Parathyroid adenoma (tissue), 2 donors: Measurements from ENCODE around the gene LHFPL6.

Source experiments
- H2AFZ ChIP-seq: fragments of 300-600 bp; sonication (generic); one replicate; pipeline ENCODE4 v1.7.0; 2017; ENCODE audit warnings: antibody characterized with exemption, mild to moderate bottlenecking
- H3K27ac ChIP-seq: fragments of 300-600 bp; sonication (generic); one replicate; pipeline ENCODE4 v1.7.0; 2017
- H3K27me3 ChIP-seq: fragments of 300-600 bp; sonication (generic); one replicate; pipeline ENCODE4 v1.7.0; 2017; ENCODE audit warnings: low read length; ENCODE audit not compliant: control insufficient read depth, insufficient read depth
- H3K36me3 ChIP-seq: fragments of 300-600 bp; sonication (generic); one replicate; pipeline ENCODE4 v1.7.0; 2017; ENCODE audit warnings: low read length; ENCODE audit not compliant: control insufficient read depth, insufficient read depth
- H3K4me1 ChIP-seq: fragments of 300-600 bp; sonication (generic); one replicate; pipeline ENCODE4 v1.7.0; 2017; ENCODE audit warnings: control low read depth
- H3K4me2 ChIP-seq: fragments of 300-600 bp; sonication (generic); one replicate; pipeline ENCODE4 v1.7.0; 2017; ENCODE audit warnings: low read length
- H3K4me3 ChIP-seq: fragments of 300-600 bp; sonication (generic); one replicate; pipeline ENCODE4 v1.7.0; 2017; ENCODE audit warnings: low read depth, low read length
- H3K79me2 ChIP-seq: fragments of 300-600 bp; sonication (generic); one replicate; pipeline ENCODE4 v1.7.0; 2017; ENCODE audit warnings: control low read depth
- H3K9ac ChIP-seq: fragments of 300-600 bp; sonication (generic); one replicate; pipeline ENCODE4 v1.7.0; 2017; ENCODE audit warnings: mild to moderate bottlenecking
- H3K9me3 ChIP-seq: fragments of 300-600 bp; sonication (generic); one replicate; pipeline ENCODE4 v1.7.0; 2017; ENCODE audit warnings: low read length; ENCODE audit not compliant: control insufficient read depth
- TF ChIP-seq, protein P1 (sequence below): fragments of 300-600 bp; sonication (generic); IDR thresholded peaks from one replicate; pipeline ENCODE4 v1.7.0; 2017; ENCODE audit warnings: antibody characterized with exemption, mild to moderate bottlenecking
- donor health status: primary hyperparathyroidism.

LHFPL6 gene

DNA sequence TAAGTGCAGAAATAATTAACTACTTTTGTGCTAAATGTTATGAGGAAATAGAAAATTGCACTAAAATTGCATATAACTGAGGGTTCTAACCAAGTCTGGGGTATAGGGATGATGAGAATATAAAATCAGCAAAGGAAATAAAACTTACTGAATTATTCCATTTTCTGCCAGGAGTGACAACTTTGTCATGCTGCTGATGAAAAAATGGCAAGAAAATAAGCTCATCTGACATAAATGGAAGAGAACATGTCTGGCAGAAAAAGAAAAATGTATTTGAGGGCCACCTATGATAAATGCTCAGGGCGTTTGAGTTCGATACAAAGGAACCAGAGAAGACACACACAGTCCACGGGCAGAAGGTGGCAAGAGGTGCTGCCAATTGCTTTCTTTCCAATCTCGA, 78.2 kb downstream of the LHFPL6 start:
- Histone ChIP-seq H3K4me2 (no peak overlapping the region), H3K27ac (no peak overlapping the region), H3K79me2 (no peaks in the 10 kb centered on the region), H3K9ac (no peak overlapping the region), H3K27me3 (no peaks in the 10 kb centered on the region), H2AFZ (no peak overlapping the region), H3K4me3 (no peak overlapping the region), H3K36me3 (no peaks in the 10 kb centered on the region), H3K4me1 (no peaks in the 10 kb centered on the region), H3K9me3 (no peaks in the 10 kb centered on the region)
- TF ChIP-seq, protein P1, sequence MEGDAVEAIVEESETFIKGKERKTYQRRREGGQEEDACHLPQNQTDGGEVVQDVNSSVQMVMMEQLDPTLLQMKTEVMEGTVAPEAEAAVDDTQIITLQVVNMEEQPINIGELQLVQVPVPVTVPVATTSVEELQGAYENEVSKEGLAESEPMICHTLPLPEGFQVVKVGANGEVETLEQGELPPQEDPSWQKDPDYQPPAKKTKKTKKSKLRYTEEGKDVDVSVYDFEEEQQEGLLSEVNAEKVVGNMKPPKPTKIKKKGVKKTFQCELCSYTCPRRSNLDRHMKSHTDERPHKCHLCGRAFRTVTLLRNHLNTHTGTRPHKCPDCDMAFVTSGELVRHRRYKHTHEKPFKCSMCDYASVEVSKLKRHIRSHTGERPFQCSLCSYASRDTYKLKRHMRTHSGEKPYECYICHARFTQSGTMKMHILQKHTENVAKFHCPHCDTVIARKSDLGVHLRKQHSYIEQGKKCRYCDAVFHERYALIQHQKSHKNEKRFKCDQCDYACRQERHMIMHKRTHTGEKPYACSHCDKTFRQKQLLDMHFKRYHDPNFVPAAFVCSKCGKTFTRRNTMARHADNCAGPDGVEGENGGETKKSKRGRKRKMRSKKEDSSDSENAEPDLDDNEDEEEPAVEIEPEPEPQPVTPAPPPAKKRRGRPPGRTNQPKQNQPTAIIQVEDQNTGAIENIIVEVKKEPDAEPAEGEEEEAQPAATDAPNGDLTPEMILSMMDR: no peak

DNA sequence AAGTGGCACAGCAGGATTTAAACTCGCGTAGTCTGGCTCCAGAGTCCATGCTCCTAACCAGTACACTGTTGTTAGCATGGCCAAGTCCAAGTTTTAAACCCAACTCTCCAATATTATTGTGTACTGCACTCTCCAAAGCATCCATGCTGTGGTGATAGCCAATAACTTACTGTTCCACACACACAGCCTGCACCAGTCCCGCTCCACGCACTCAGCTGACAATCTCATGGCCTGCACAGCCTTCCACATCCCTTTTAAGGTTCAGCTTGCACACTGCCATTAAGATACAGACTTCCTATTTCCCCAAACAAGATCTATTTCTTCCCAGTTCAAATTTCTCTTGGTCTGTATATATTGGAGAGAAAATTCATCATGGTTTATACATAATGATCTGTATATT, 80.7 kb downstream of the LHFPL6 start:
- no peak overlapping the region for H3K27ac ChIP-seq
- no peak overlapping the region for H3K4me2 ChIP-seq
- no peaks in the 10 kb centered on the region for H3K9me3 ChIP-seq
- no peaks in the 10 kb centered on the region for H3K36me3 ChIP-seq
- H3K79me2 ChIP-seq: no peaks in the 10 kb centered on the region
- no peak overlapping the region for H3K4me3 ChIP-seq
- H3K27me3 ChIP-seq: no peaks in the 10 kb centered on the region
- TF ChIP-seq, protein P1: no peak
- no peak overlapping the region for H3K9ac ChIP-seq
- no peaks in the 10 kb centered on the region for H3K4me1 ChIP-seq
- H2AFZ ChIP-seq: no peak overlapping the region

DNA sequence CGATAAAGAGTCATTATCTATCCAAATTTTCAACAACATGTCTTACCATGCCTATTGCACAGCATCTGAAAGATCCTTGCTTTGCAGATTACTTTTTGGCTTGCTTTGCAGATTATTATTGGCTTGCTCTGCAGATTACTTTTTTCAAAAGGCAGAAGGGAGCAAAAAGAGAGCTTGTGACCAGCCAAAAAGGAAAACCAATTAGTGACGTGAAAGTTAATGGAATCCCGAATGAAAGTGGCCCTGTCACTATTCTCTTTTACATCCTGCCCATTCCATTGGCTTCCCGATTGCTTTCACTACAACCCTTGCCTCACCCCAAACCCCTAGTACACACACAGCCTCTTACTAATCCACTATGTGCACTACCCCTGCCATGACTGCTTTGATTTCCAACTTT, 81.3 kb downstream of the LHFPL6 start:
- Histone ChIP-seq H3K27me3 (no peaks in the 10 kb centered on the region), H2AFZ (no peak overlapping the region), H3K79me2 (no peaks in the 10 kb centered on the region), H3K4me2 (no peak overlapping the region), H3K9ac (no peak overlapping the region), H3K4me1 (no peaks in the 10 kb centered on the region), H3K9me3 (no peaks in the 10 kb centered on the region), H3K36me3 (no peaks in the 10 kb centered on the region), H3K4me3 (no peak overlapping the region), H3K27ac (no peak overlapping the region)
- TF ChIP-seq, protein P1: no peak

DNA sequence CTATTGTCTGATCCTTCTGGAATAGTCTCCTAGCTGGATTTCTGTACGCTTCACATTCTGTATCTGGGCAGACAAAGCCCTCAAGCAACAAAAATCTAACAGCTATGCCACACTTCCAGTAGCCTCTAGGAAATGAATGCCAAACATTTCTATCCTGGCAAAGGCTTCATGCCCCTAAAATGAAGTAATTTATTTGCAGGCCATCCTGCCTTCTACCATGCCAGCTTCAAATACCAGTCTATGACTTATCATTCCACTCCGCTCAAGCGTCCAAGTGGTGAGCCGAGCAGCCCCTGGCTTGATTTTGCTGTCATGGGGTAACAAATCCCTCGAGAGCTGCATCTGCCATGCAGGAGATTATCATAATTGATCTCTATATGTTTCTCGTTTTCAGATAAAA, 86.9 kb downstream of the LHFPL6 start:
- Histone ChIP-seq H3K36me3 (no peaks in the 10 kb centered on the region), H3K4me3 (no peak overlapping the region), H3K4me2 (no peak overlapping the region), H3K9ac (no peak overlapping the region), H3K79me2 (no peaks in the 10 kb centered on the region), H3K27ac (no peak overlapping the region), H3K9me3 (no peaks in the 10 kb centered on the region), H3K4me1 (no peaks in the 10 kb centered on the region), H2AFZ (no peak overlapping the region), H3K27me3 (no peaks in the 10 kb centered on the region)
- TF ChIP-seq, protein P1: no peak

DNA sequence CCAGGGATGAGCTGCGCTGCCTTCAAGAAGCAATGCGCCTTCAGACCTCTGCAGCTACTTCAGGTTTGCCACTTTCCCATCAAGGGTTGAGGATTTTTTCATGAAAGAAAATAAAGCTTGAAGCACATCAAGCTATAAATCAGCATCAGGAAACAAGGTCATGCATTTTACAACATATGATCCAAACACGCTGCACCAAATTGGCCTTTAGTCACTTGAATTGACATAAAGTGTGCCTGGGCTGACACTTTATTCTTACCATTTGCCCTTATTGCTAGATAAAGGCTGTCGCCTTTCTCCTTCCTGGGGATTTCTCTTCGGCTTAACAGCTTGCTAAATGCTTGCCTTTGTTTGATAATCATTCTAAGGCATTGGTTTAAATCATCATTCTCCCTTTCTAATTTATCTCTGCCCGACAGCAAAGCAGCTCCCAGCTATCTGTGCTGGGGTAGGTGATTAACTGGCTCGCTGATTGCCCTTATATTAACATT, 87.7 kb downstream of the LHFPL6 start:
- no peak overlapping the region for H2AFZ ChIP-seq
- no peaks in the 10 kb centered on the region for H3K4me1 ChIP-seq
- no peaks in the 10 kb centered on the region for H3K27me3 ChIP-seq
- no peak overlapping the region for H3K27ac ChIP-seq
- H3K36me3 ChIP-seq: no peaks in the 10 kb centered on the region
- TF ChIP-seq, protein P1: no peak
- no peaks in the 10 kb centered on the region for H3K9me3 ChIP-seq
- H3K4me3 ChIP-seq: no peak overlapping the region
- no peaks in the 10 kb centered on the region for H3K79me2 ChIP-seq
- no peak overlapping the region for H3K9ac ChIP-seq
- no peak overlapping the region for H3K4me2 ChIP-seq
